ENCODE results near the gene RPL14.

- TF ChIP-seq CTCF (IDR thresholded peaks at IDR 0.05): no peak
- no peak for TF ChIP-seq POLR2AphosphoS5 (IDR thresholded peaks at IDR 0.05)
- no peak for TF ChIP-seq POLR2A (IDR thresholded peaks at IDR 0.05)
Measured at GRCh38 chr3:40452057-40452456, 5.1 kb upstream of the RPL14 start.
